Small intestine (tissue), 7 donors: ENCODE data around the gene DSE. TPM values are rescaled to one million over a fixed set of nuclear protein-coding genes. Genes with fewer than 3 reads are reported as not detected.

Experiments
- DNase-seq, 2 donors: peaks; one replicate each; pipeline versions ENCODE4 v3.0.0 to v3.0.0-alpha.2; 2013
- FAIRE-seq: peaks from 2 replicates; lab custom pipeline; 2012; peaks lifted over from hg19 to GRCh38; lab: Jason Lieb, UNC
- H3K27ac ChIP-seq, 3 donors: one replicate each; pipeline ENCODE4 v1.5.1; 2013; ENCODE audit warnings: low read length in 2 of 3, mild to moderate bottlenecking in 2 of 3, control low read depth in 1 of 3, inconsistent platforms in 1 of 3, low read depth in 1 of 3, moderate library complexity in 1 of 3
- H3K27me3 ChIP-seq, 3 donors: one replicate each; pipeline ENCODE4 v1.6.1; 2013; ENCODE audit warnings: low read length in 3 of 3, inconsistent platforms in 1 of 3; ENCODE audit not compliant: control insufficient read depth in 3 of 3, insufficient read depth in 3 of 3
- H3K36me3 ChIP-seq, 3 donors: one replicate each; pipeline ENCODE4 v1.6.1; 2013; ENCODE audit warnings: low read length in 3 of 3, inconsistent platforms in 1 of 3, low read depth in 1 of 3, mild to moderate bottlenecking in 1 of 3, moderate library complexity in 1 of 3; ENCODE audit not compliant: control insufficient read depth in 3 of 3, insufficient read depth in 2 of 3
- H3K4me1 ChIP-seq, 3 donors: one replicate each; pipeline ENCODE4 v1.6.1; 2013; ENCODE audit warnings: low read length in 2 of 3, inconsistent platforms in 1 of 3, low read depth in 1 of 3, mild to moderate bottlenecking in 1 of 3, moderate library complexity in 1 of 3; ENCODE audit not compliant: control insufficient read depth in 3 of 3, insufficient read depth in 2 of 3
- H3K4me3 ChIP-seq, 3 donors: one replicate each; pipeline ENCODE4 v1.5.1; 2013; ENCODE audit warnings: low read length in 3 of 3, control low read depth in 1 of 3, inconsistent platforms in 1 of 3, low read depth in 1 of 3, mild to moderate bottlenecking in 1 of 3, moderate library complexity in 1 of 3
- H3K9me3 ChIP-seq, 2 donors: one replicate each; pipeline ENCODE4 v1.6.1; 2013; ENCODE audit warnings: low read depth in 1 of 2, low read length in 1 of 2; ENCODE audit not compliant: control insufficient read depth in 2 of 2, insufficient read depth in 1 of 2
- WGBS, 3 donors: extraction: QIAGEN DNeasy Blood & Tissue Kit; methylation state at CpG; one replicate each; pipeline ENCODE4 v1.1.7; 2013; 5-methylcytosine and 5-hydroxymethylcytosine counted together
- polyA plus RNA-seq, 4 donors: library from polyadenylated mRNA; stranded (reverse) in 3 of 4; unstranded in 1 of 4; fragments of 200-250 nt in 3 of 4; fragments of 120-200 nt in 1 of 4; gene quantifications; one replicate each; pipeline versions ENCODE4 v1.2.1 to v1.2.3, GENCODE V29; 2013
- donor health status: healthy with polysubstance abuse.
- donor health status: control.
- donor health status: control.
- donor health status: Bipolar disorder and iron deficiency.
- donor health status: healthy.

The DSE gene
- polyA plus RNA-seq, 4 donors, result 0.45 to 10.4 (median 4.8) TPM

DNA sequence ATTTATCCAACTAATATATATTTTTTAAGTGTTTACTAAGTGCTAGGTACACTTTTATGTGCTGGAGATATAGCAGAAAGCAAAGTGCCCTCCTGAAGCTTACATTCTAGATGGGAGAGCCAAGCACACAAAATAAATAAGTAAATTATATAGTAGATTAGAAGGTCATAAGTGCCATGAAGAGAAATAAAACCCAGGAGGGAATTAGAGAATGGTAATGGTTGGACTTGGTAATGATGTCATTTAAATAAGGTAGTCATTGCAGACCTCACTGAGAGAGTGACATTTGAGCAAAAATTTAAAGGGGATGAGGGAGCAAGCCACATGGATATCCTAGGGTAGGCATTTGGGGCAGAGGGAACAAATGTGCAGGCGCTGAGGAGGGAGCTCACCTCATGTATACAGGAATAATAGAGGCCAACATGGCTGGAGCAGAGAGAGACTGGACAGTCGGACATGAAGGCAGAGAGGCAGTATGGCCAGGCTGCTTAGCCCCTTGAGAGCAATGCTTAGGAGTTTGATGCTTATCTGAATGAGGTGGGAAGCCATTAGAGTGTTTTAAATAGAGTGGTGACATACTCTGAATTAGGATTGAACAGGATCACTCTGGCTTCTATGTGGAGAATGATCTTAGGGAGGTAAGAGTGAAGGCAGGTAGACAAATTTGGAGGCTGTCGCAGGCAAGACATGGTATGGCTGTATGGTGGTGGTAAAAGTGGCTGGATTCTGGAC, 14.1 kb downstream of the DSE start:
- no peak overlapping the region for H3K27ac ChIP-seq
- H3K4me1 ChIP-seq, result peaks cover 0 to 12% (median 0%) of the 10 kb centered on the region in 3 donors

DNA sequence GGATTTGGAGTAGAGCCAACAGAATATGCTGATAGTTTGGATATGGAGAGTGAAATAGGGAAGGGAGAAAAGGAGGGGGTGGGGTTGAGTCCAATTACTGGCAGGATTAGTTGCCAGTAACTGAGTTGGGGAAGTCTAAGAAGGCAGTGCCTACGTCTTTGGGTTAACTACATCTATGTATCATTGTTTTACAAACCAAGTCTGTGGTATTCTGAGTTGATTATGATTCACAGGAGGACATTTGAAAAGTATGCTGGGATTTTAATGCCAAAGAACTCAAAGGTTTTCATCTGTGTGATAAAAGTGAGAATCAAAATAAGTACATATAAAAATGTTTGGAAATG, 14.7 kb downstream of the DSE start:
- H3K4me3 ChIP-seq, result no peak overlapping the region
- 68 to 76% (median 70%) methylated on average over 1 of the region's 1 CpG for WGBS, 3 donors
- H3K36me3 ChIP-seq, result no peaks in the 10 kb centered on the region
- FAIRE-seq, result no peak
- peaks cover 0 to 8% (median 0%) of the 10 kb centered on the region in 3 donors for H3K4me1 ChIP-seq
- no peak for DNase-seq
- no peaks in the 10 kb centered on the region for H3K9me3 ChIP-seq
- no peaks in the 10 kb centered on the region for H3K27me3 ChIP-seq
- no peak overlapping the region for H3K27ac ChIP-seq

More for the DNA sequence above, 14.1 kb downstream of the DSE start:
- H3K9me3 ChIP-seq, result no peaks in the 10 kb centered on the region
- no peak overlapping the region for H3K4me3 ChIP-seq
- no peaks in the 10 kb centered on the region for H3K36me3 ChIP-seq
- DNase-seq (no peak), FAIRE-seq (no peak)
- no peaks in the 10 kb centered on the region for H3K27me3 ChIP-seq
- 87 to 93% (median 93%) methylated on average over 3 of the region's 3 CpGs for WGBS, 3 donors

DNA sequence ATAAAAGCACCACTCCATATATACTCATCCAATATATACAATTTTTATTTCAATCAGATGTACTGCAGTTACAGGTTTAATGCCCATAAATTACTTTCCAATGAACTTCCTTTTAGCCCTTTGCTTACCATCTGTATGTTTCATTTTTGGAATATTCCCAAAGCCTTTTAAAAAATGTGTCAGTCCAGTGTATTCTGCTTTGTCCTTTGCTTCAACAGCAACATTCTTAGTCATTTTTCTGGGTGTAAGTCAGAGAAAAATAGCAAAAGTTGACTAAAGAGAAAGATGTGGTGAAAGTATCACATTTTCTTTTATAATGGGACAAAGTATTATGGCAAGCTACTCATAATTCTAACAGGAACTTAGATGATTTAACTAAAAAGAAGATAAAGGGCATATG, 15.2 kb downstream of the DSE start:
- Histone ChIP-seq H3K9me3 (no peaks in the 10 kb centered on the region), H3K4me3 (no peak overlapping the region), H3K27me3 (no peaks in the 10 kb centered on the region), H3K4me1 (peaks cover 0 to 8% (median 0%) of the 10 kb centered on the region in 3 donors), H3K27ac (no peak overlapping the region), H3K36me3 (no peaks in the 10 kb centered on the region)
- DNase-seq (no peak), FAIRE-seq (no peak)

DNA sequence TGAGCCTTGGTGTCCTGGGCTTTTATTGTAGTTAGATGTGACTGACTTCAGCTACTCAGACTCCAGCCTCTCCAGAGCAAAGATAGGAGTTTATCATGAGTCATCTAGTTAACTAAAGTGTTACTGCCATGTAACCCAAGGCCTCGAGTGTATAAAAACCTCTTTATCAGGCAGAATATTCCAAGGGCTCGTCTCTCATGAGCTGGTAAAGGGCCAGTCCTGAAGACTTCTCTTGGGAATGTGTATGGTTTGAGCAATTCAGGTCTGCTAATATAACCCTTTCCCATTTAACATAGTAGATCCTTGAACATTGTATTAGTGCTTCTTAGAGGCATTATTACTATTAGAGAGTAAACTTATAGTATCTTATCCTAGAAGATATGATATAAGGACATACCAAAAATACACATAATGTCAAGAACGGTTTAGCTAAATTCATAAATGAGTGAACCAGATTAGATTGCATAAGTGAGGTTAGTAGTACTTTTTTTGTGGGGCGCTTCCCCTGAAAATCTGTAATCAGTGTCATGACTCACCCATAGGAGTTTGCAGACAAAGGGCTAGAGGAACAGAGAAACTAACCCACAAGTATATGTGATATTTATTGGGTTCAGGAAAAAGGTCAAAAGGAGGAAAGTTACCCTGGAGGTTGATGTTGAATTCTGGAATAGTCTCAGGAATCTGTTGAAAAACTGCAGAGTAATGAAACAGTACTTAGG, 16.0 kb downstream of the DSE start:
- no peak for FAIRE-seq
- Histone ChIP-seq H3K27ac (peak overlapping the region in 1 of 3 donors; percentile 20), H3K36me3 (no peaks in the 10 kb centered on the region), H3K4me1 (peaks cover 0 to 5% (median 0%) of the 10 kb centered on the region in 3 donors), H3K9me3 (no peaks in the 10 kb centered on the region), H3K4me3 (no peak overlapping the region), H3K27me3 (no peaks in the 10 kb centered on the region)
- WGBS, 3 donors, result 56 to 58% (median 58%) methylated on average over 4 of the region's 4 CpGs
- DNase-seq, result no peak

DNA sequence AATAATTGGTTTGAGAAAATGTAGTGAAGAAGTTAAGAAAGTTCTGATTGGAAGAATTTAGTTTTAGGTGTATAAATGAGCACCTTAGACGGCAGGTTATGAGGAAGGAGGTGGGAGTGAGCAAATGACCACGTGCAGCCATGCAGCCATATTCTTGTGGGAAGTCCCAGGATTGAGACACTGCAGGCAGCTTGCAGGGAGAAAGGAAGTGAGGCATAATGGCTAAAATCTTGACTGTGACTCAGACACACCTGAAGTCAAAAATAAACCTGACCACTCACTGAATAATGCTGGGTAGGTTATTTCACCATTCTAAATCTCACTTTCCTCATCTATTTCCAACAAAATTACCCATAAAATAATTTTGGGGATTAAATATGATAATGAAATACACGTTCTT, 16.6 kb downstream of the DSE start:
- no peaks in the 10 kb centered on the region for H3K9me3 ChIP-seq
- no peak for FAIRE-seq
- H3K4me3 ChIP-seq, result no peak overlapping the region
- no peak for DNase-seq
- peaks cover 0 to 2% (median 0%) of the 10 kb centered on the region in 3 donors for H3K4me1 ChIP-seq
- H3K36me3 ChIP-seq, result no peaks in the 10 kb centered on the region
- no peak overlapping the region for H3K27ac ChIP-seq
- H3K27me3 ChIP-seq, result no peaks in the 10 kb centered on the region
- WGBS, 3 donors, result 60 to 81% (median 75%) methylated on average over 3 of the region's 3 CpGs

DNA sequence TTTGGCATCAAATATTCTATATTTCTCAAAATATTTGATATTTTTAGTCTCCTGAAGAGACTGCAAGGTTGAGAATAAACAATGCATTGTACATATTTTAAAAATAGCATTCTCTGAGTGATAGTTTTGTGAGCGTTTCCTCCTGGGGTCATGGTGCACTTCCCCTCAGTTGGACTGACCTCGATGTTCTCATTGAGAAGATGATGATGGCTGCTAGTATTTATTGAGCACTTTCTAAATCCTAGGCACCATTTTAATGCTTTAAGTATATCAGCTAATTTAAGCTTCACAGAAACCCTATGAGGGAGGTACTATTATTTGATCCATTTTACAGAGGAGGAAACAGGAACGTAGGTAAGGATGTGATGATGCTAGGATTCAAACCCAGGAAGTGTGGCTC, 18.2 kb downstream of the DSE start:
- no peak overlapping the region for H3K4me3 ChIP-seq
- DNase-seq (no peak), FAIRE-seq (no peak)
- H3K27ac ChIP-seq, result peak overlapping the region in 1 of 3 donors; percentile 11
- 58 to 73% (median 61%) methylated on average over 3 of the region's 3 CpGs for WGBS, 3 donors
- no peaks in the 10 kb centered on the region for H3K36me3 ChIP-seq
- no peaks in the 10 kb centered on the region for H3K27me3 ChIP-seq
- peaks cover 0 to 2% (median 0%) of the 10 kb centered on the region in 3 donors for H3K4me1 ChIP-seq
- no peaks in the 10 kb centered on the region for H3K9me3 ChIP-seq

DNA sequence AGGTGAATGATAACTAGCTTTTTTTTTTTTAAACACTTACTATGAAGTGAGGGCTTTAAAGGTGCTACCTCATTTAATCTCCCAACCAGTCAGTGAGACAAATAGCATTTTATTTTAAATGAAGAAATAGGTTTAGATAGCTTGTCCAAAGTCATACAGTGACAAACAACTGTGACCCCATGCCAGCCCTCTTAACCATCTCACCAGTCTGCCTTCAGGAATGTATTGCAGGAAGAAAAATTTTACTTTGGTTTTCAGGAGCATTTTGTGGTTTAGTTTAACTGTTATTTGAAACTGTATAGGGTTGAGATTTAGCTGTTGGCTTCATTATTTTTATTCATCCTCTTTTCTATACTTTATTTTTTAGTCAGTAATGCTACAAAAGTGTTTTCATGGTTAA, 18.6 kb downstream of the DSE start:
- DNase-seq, result no peak
- H3K9me3 ChIP-seq, result no peaks in the 10 kb centered on the region
- no peak overlapping the region for H3K4me3 ChIP-seq
- FAIRE-seq, result no peak
- H3K4me1 ChIP-seq, result peaks cover 0 to 2% (median 0%) of the 10 kb centered on the region in 3 donors
- H3K27me3 ChIP-seq, result no peaks in the 10 kb centered on the region
- no peaks in the 10 kb centered on the region for H3K36me3 ChIP-seq
- H3K27ac ChIP-seq, result peak overlapping the region in 1 of 3 donors; percentile 11

DNA sequence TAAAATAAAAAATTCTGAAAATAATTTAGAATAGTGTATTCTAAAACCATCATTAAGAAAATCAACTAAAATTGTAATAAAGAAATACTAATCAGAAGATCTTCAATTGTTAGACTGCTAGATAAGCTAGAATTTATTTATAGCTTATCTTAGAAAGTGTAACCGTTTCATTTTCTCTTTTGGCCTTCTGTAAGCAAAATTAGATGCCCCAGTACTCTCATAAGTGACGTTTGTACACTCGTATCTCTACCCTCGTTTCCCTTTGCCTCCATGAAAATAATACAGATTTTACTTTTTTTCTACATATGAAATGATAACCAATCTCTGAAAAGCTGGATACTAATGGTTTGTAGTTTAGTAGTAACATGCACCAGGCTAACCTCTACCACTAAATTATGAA, 19.8 kb downstream of the DSE start:
- no peaks in the 10 kb centered on the region for H3K27me3 ChIP-seq
- H3K27ac ChIP-seq, result peak overlapping the region in 1 of 3 donors; percentile 20
- H3K36me3 ChIP-seq, result no peaks in the 10 kb centered on the region
- H3K4me3 ChIP-seq, result no peak overlapping the region
- WGBS, 3 donors, result 7 to 28% (median 10%) methylated on average over 4 of the region's 4 CpGs
- peak; percentile 74 for FAIRE-seq
- DNase-seq, result no peak
- H3K4me1 ChIP-seq, result peaks cover 0 to 2% (median 0%) of the 10 kb centered on the region in 3 donors
- H3K9me3 ChIP-seq, result no peaks in the 10 kb centered on the region
